Measurements from ENCODE around the gene PXYLP1.

DNA sequence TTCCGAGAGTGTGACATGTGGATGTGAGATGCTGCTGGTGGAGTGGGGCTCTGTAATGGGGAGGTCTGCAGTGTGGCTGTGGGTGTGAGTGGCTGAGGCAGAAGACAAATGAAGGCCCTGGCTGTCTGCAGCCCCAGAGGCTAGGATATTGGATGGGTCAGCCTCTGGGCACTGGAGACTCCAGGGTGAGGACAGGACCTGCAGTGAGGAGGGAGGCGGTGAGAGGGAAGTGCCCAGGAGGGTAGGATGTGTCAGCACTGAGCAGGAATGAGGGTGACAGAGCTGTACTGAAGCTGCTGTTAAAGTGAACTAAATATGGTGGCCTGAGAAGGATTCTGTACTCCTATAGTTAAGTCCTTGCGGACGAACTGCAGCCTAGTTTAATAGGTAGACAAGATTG is 27.3 kb upstream of the PXYLP1 start:
- TF ChIP-seq, protein P1, sequence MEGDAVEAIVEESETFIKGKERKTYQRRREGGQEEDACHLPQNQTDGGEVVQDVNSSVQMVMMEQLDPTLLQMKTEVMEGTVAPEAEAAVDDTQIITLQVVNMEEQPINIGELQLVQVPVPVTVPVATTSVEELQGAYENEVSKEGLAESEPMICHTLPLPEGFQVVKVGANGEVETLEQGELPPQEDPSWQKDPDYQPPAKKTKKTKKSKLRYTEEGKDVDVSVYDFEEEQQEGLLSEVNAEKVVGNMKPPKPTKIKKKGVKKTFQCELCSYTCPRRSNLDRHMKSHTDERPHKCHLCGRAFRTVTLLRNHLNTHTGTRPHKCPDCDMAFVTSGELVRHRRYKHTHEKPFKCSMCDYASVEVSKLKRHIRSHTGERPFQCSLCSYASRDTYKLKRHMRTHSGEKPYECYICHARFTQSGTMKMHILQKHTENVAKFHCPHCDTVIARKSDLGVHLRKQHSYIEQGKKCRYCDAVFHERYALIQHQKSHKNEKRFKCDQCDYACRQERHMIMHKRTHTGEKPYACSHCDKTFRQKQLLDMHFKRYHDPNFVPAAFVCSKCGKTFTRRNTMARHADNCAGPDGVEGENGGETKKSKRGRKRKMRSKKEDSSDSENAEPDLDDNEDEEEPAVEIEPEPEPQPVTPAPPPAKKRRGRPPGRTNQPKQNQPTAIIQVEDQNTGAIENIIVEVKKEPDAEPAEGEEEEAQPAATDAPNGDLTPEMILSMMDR (IDR thresholded peaks at IDR 0.05) = no peak
- TF ChIP-seq POLR2A (IDR thresholded peaks at IDR 0.05) = no peak

Measured in uterus (tissue), 2 donors.